OCI-LY1 (cell line): ENCODE results near the gene SLC40A1.

Experiments
- EZH2 ChIP-seq: fragments of 200-600 bp; sonication (generic), shearing (Covaris generic); IDR thresholded peaks from 2 replicates; pipeline ENCODE4 v1.8.0; 2017; ENCODE audit warnings: borderline replicate concordance, mixed run types, mild to moderate bottlenecking, antibody characterized with exemption, low read length, moderate library complexity, mixed read lengths
- TF ChIP-seq, protein P1 (sequence below): fragments of 200-600 bp; sonication (generic), shearing (Covaris generic); IDR thresholded peaks from 2 replicates; pipeline ENCODE4 v1.5.1; 2017; ENCODE audit warnings: mild to moderate bottlenecking, antibody characterized with exemption, low read length, moderate library complexity, mixed read lengths

DNA sequence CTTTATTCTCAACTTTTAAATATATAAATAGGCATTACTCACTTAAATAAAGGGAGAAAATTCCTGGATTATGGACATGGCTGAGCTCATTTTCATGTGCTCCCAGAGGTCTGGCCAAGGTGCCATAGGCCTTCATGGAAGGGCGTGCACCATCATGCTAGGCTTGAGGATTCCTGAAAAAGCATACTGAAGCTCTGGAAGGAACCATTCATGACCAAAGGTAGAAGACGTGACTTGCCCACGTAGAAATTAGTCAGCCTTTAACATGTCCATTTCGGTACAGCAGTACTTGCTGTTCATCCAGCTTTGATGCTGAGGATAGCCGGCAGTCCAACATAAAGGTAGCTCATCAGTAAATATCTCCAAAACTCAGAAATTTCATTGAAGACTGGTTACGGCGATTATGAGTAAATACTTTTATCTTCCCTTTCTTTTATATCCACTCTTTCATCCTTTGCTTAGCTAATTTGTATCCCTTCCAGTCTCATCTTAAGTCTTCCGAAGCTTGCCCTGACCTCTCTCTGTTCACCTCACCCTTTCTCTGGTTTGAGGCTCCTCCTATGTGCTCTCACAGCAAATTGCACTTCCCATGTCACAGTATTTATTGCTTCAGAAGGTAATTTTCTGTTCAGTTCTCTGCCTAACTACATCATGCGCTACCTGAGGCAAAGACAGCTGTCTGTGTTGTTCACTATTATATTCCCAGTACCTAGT is 48.4 kb upstream of the SLC40A1 start:
- no peak for TF ChIP-seq EZH2
- TF ChIP-seq, protein P1, sequence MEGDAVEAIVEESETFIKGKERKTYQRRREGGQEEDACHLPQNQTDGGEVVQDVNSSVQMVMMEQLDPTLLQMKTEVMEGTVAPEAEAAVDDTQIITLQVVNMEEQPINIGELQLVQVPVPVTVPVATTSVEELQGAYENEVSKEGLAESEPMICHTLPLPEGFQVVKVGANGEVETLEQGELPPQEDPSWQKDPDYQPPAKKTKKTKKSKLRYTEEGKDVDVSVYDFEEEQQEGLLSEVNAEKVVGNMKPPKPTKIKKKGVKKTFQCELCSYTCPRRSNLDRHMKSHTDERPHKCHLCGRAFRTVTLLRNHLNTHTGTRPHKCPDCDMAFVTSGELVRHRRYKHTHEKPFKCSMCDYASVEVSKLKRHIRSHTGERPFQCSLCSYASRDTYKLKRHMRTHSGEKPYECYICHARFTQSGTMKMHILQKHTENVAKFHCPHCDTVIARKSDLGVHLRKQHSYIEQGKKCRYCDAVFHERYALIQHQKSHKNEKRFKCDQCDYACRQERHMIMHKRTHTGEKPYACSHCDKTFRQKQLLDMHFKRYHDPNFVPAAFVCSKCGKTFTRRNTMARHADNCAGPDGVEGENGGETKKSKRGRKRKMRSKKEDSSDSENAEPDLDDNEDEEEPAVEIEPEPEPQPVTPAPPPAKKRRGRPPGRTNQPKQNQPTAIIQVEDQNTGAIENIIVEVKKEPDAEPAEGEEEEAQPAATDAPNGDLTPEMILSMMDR = no peak
